Measurements from ENCODE around the gene GPX7.

- TF ChIP-seq CTCF (IDR thresholded peaks at IDR 0.05; ENCODE audit: insufficient read depth, low read length), result no peak
- no peak for TF ChIP-seq GABPA (IDR thresholded peaks at IDR 0.05; ENCODE audit: low read depth)
- TF ChIP-seq REST (IDR thresholded peaks at IDR 0.05; ENCODE audit: insufficient replicate concordance, low read depth), result no peak
- TF ChIP-seq SPI1 (IDR thresholded peaks at IDR 0.05; ENCODE audit: borderline replicate concordance, low read depth), result no peak
- TF ChIP-seq POLR2AphosphoS5 (IDR thresholded peaks at IDR 0.05; ENCODE audit: low read depth), result no peak
Measured at GRCh38 chr1:52640697-52641096, 38.5 kb downstream of the GPX7 start.

Measured in HL-60 (cell line).